CD4-positive, CD25-positive, alpha-beta regulatory T cell (primary cell): ENCODE data around the gene PHEX. TPM values are rescaled to one million over a fixed set of nuclear protein-coding genes. Genes with fewer than 3 reads are reported as not detected.

Source experiments
- ATAC-seq, 2 donors: fragments of 150-1000 bp; cut with Tn5 transposase; one replicate each; pipeline ENCODE4 v1.10.0; 2021; ENCODE audit warnings: low read depth in 2 of 2, moderate number of reproducible peaks in 2 of 2, moderate library complexity in 1 of 2
- DNase-seq, 3 donors: peaks; one replicate each; pipeline versions ENCODE4 v3.0.0 to v3.0.0-alpha.2; 2012 to 2022; ENCODE audit warnings: mixed read lengths in 1 of 3
- H3K27ac ChIP-seq: one replicate; pipeline ENCODE4 v1.7.0; 2013; ENCODE audit warnings: mild to moderate bottlenecking, low read length; ENCODE audit not compliant: insufficient read depth, poor library complexity, severe bottlenecking
- H3K27me3 ChIP-seq: one replicate; pipeline ENCODE4 v1.7.0; 2013; ENCODE audit warnings: low read length; ENCODE audit not compliant: control insufficient read depth, insufficient read depth
- H3K36me3 ChIP-seq: one replicate; pipeline ENCODE4 v1.7.0; 2013; ENCODE audit warnings: mild to moderate bottlenecking, low read length, moderate library complexity; ENCODE audit not compliant: control insufficient read depth, insufficient read depth
- H3K4me1 ChIP-seq: 2 replicates; pipeline ENCODE4 v1.7.0; 2013; ENCODE audit warnings: mild to moderate bottlenecking, low read length; ENCODE audit not compliant: insufficient read depth, control insufficient read depth, poor library complexity, severe bottlenecking
- H3K4me3 ChIP-seq: one replicate; pipeline ENCODE4 v1.7.0; 2013; ENCODE audit warnings: low read depth, mild to moderate bottlenecking, low read length, moderate library complexity
- H3K9me3 ChIP-seq, 2 experiments: 1 replicate in 1 of 2; 2 replicates in 1 of 2; pipeline ENCODE4 v1.7.0; 2013; ENCODE audit warnings: low read length in 2 of 2, mild to moderate bottlenecking in 1 of 2, moderate library complexity in 1 of 2; ENCODE audit not compliant: control insufficient read depth in 2 of 2
- H3K27ac Mint-ChIP-seq, 3 donors: one replicate each; pipeline ENCODE4 v1.8.0; 2020 to 2022; ENCODE audit warnings: mild to moderate bottlenecking in 3 of 3, mixed read lengths in 3 of 3, moderate library complexity in 2 of 3
- H3K27me3 Mint-ChIP-seq: one replicate; pipeline ENCODE4 v1.8.0; 2022; ENCODE audit warnings: mild to moderate bottlenecking, mixed read lengths
- H3K36me3 Mint-ChIP-seq: one replicate; pipeline ENCODE4 v1.8.0; 2020; ENCODE audit warnings: mixed read lengths
- H3K4me1 Mint-ChIP-seq, 4 donors: one replicate each; pipeline ENCODE4 v1.8.0; 2020 to 2022; ENCODE audit warnings: mixed read lengths in 4 of 4, mild to moderate bottlenecking in 1 of 4
- H3K4me3 Mint-ChIP-seq, 4 donors: one replicate each; pipeline ENCODE4 v1.8.0; 2020 to 2022; ENCODE audit warnings: mild to moderate bottlenecking in 4 of 4, mixed read lengths in 4 of 4, moderate library complexity in 3 of 4
- H3K9me3 Mint-ChIP-seq, 7 donors: one replicate each; pipeline ENCODE4 v1.8.0; 2020 to 2022; ENCODE audit warnings: mixed read lengths in 7 of 7, mild to moderate bottlenecking in 3 of 7, moderate library complexity in 2 of 7
- polyA plus RNA-seq, 4 donors: library from polyadenylated mRNA; unstranded; fragments of 300-500 nt; fragmentation: Illumina TruSeq; gene quantifications; one replicate each; pipeline ENCODE4 v1.2.3, GENCODE V29; 2021
- total RNA-seq: library from RNA; stranded (reverse); gene quantifications from one replicate; pipeline ENCODE4 v1.2.3, GENCODE V29; 2022

PHEX gene
- total and polyA plus RNA-seq, 5 donors from 2014 or later, result 0.10 to 1.0 (median 0.46) TPM; not detected in 1

- Histone ChIP-seq H3K27ac (no peak overlapping the region), H3K9me3 (no peaks in the 10 kb centered on the region), H3K4me1 (no peaks in the 10 kb centered on the region), H3K36me3 (no peaks in the 10 kb centered on the region), H3K27me3 (no peaks in the 10 kb centered on the region), H3K4me3 (no peak overlapping the region)
- Mint-ChIP-seq H3K36me3 (no peaks in the 10 kb centered on the region), H3K27ac (peak overlapping the region in 1 of 3 donors; percentile 76), H3K4me1 (peaks cover 0 to 13% (median 5%) of the 10 kb centered on the region in 4 donors), H3K27me3 (no peaks in the 10 kb centered on the region), H3K9me3 (peaks cover 0 to 2% (median 0%) of the 10 kb centered on the region in 7 donors), H3K4me3 (no peak overlapping the region)
- ATAC-seq (no peak), DNase-seq (peak in 1 of 3 donors; percentile 16)
Measured at GRCh38 chrX:22060415-22061280, 28.5 kb downstream of the PHEX start.

DNA sequence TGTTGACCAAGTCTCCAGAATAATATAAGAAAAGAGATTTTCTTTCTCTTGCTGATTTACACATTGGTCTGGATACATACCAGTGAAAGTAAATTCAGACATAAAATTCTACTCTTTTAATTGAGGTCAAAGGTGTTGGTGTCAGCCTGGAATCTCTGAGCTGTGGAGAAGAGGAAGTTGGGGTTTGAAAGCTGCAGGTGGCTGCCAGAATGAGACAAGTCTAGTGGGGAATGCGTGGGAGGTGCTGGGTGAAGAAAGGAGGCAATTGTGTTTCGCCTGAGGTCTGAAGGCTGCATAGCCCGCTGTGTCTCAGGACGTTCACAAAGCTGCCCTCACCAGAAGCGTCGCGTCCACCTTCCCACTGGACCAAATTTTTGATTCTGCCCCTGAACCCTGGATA lies 31.2 kb downstream of the PHEX start:
- no peak overlapping the region for H3K27ac ChIP-seq
- H3K9me3 ChIP-seq, result no peaks in the 10 kb centered on the region
- H3K4me3 ChIP-seq, result no peak overlapping the region
- no peaks in the 10 kb centered on the region for H3K36me3 Mint-ChIP-seq
- H3K4me1 ChIP-seq, result no peaks in the 10 kb centered on the region
- no peak overlapping the region for H3K4me3 Mint-ChIP-seq
- H3K9me3 Mint-ChIP-seq, result peaks cover 0 to 2% (median 0%) of the 10 kb centered on the region in 7 donors
- peaks cover 0 to 13% (median 5%) of the 10 kb centered on the region in 4 donors for H3K4me1 Mint-ChIP-seq
- H3K27me3 Mint-ChIP-seq, result no peaks in the 10 kb centered on the region
- ATAC-seq, result no peak
- DNase-seq, result no peak
- H3K27me3 ChIP-seq, result no peaks in the 10 kb centered on the region
- no peaks in the 10 kb centered on the region for H3K36me3 ChIP-seq
- no peak overlapping the region for H3K27ac Mint-ChIP-seq

DNA sequence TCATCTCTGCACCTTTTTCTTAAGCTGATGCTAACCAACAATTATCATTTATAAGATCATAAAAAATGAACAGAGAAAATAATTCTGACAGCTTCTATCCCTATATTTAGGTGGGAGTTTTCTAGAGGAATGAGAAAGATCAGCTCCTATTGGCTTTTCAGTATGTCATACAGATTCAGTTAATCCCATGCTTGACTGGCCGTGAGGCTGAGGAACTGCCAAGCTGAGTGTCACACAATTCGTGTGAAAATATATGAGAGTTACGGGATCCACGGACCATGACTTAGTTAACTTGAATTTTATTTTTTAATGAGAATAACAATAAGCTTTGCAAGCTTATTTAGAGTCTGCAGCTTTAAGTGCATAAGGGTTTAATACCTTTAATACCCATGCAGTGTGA lies 37.5 kb downstream of the PHEX start:
- no peaks in the 10 kb centered on the region for H3K36me3 ChIP-seq
- H3K27ac Mint-ChIP-seq, result no peak overlapping the region
- H3K4me1 ChIP-seq, result no peaks in the 10 kb centered on the region
- no peaks in the 10 kb centered on the region for H3K27me3 ChIP-seq
- no peak overlapping the region for H3K4me3 ChIP-seq
- peaks cover 0 to 4% (median 0%) of the 10 kb centered on the region in 4 donors for H3K4me1 Mint-ChIP-seq
- H3K9me3 ChIP-seq, result no peaks in the 10 kb centered on the region
- no peak overlapping the region for H3K4me3 Mint-ChIP-seq
- no peak overlapping the region for H3K27ac ChIP-seq
- peaks cover 0 to 2% (median 0%) of the 10 kb centered on the region in 7 donors for H3K9me3 Mint-ChIP-seq
- H3K36me3 Mint-ChIP-seq, result no peaks in the 10 kb centered on the region
- no peak for ATAC-seq
- H3K27me3 Mint-ChIP-seq, result no peaks in the 10 kb centered on the region
- DNase-seq, result no peak

- H3K9me3 Mint-ChIP-seq, result no peaks in the 10 kb centered on the region
- no peak for DNase-seq
- no peak for ATAC-seq
- H3K36me3 ChIP-seq, result no peaks in the 10 kb centered on the region
- H3K4me3 ChIP-seq, result no peak overlapping the region
- no peaks in the 10 kb centered on the region for H3K27me3 ChIP-seq
- no peaks in the 10 kb centered on the region for H3K9me3 ChIP-seq
- no peaks in the 10 kb centered on the region for H3K27me3 Mint-ChIP-seq
- no peaks in the 10 kb centered on the region for H3K4me1 Mint-ChIP-seq
- H3K36me3 Mint-ChIP-seq, result no peaks in the 10 kb centered on the region
- no peaks in the 10 kb centered on the region for H3K4me1 ChIP-seq
- no peak overlapping the region for H3K27ac ChIP-seq
- H3K27ac Mint-ChIP-seq, result no peak overlapping the region
- H3K4me3 Mint-ChIP-seq, result no peak overlapping the region
Measured at GRCh38 chrX:22073928-22074327, 41.8 kb downstream of the PHEX start.

DNA sequence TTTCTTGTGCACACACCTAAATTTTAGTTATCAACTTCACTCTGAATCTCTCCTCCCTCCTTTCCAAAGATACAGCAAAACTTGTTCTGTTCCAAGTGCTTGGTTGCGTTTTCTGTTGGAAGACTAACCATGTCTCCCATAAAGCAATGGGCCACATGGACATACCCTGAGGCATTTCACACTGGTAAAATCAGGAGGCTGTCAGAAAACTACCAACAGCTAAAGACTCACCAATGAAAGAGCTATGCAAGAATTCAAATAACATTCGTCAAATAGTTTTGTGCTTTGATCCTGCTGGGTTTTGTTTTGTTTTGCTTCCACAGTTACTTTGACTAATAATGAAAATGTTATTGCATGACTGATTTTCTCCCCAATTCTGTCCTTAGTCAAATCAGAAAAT lies 46.0 kb downstream of the PHEX start:
- no peak for ATAC-seq
- no peaks in the 10 kb centered on the region for H3K9me3 Mint-ChIP-seq
- no peak overlapping the region for H3K27ac Mint-ChIP-seq
- H3K36me3 ChIP-seq, result no peaks in the 10 kb centered on the region
- no peaks in the 10 kb centered on the region for H3K9me3 ChIP-seq
- H3K4me3 ChIP-seq, result no peak overlapping the region
- H3K4me3 Mint-ChIP-seq, result no peak overlapping the region
- H3K27ac ChIP-seq, result no peak overlapping the region
- no peak for DNase-seq
- no peaks in the 10 kb centered on the region for H3K27me3 ChIP-seq
- no peaks in the 10 kb centered on the region for H3K4me1 Mint-ChIP-seq
- H3K27me3 Mint-ChIP-seq, result no peaks in the 10 kb centered on the region
- no peaks in the 10 kb centered on the region for H3K4me1 ChIP-seq
- no peaks in the 10 kb centered on the region for H3K36me3 Mint-ChIP-seq

DNA sequence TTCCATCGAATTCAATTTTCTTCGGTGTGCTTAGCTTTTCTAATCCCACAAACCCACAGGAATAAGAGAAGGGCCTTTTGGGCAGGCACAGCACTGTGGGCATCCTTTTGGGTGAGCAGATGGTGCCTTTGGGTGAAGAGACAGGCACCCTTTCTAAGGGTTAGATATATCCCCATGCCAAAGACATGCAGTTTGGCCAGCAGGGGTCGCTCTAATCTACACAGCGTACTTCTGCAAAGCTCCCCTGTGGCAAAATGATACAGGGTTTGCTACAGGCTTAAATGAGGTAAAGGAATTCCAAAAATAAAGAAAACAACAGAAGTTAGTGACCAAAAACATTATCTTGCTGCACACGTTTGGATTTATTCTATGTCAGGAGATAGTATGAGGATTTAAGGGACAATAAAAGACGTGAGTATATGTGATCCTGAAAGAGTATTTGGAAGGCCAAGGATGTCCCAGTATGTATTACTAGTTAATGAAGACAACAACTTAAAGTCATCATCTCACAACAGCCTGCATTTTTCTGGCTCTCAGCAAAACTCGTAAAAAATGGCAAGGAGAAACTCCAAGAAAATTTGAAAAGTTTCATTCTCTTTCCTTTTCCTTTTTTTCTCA lies 49.5 kb downstream of the PHEX start:
- H3K9me3 ChIP-seq, result no peaks in the 10 kb centered on the region
- H3K36me3 Mint-ChIP-seq, result no peaks in the 10 kb centered on the region
- no peaks in the 10 kb centered on the region for H3K9me3 Mint-ChIP-seq
- no peak overlapping the region for H3K27ac Mint-ChIP-seq
- H3K4me3 Mint-ChIP-seq, result no peak overlapping the region
- no peaks in the 10 kb centered on the region for H3K4me1 ChIP-seq
- no peaks in the 10 kb centered on the region for H3K27me3 Mint-ChIP-seq
- H3K4me3 ChIP-seq, result no peak overlapping the region
- H3K27me3 ChIP-seq, result no peaks in the 10 kb centered on the region
- H3K27ac ChIP-seq, result no peak overlapping the region
- DNase-seq (peak; percentile 1 to 52 (median 18)), ATAC-seq (no peak)
- no peaks in the 10 kb centered on the region for H3K36me3 ChIP-seq
- H3K4me1 Mint-ChIP-seq, result no peaks in the 10 kb centered on the region

DNA sequence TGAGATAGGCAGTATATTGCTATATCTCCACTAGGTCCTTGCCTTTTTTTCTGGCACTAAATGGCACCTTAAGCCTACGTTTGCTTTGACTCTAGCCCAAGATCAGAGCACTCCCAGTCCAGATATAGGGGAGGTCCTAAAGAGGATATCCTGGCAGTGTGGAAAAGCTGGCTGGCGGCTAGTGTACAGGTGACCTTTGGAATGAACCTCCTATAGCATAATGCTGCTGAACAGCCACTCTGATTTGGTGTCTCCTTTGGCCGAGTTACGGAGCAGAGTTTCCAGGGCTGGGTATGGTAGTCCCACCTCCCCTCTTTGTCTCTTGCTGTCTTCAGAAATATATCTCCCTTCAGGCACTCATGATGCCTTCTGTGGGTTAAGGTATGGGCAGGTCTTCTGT lies 53.9 kb downstream of the PHEX start:
- no peaks in the 10 kb centered on the region for H3K27me3 Mint-ChIP-seq
- no peak overlapping the region for H3K4me3 ChIP-seq
- ATAC-seq (no peak), DNase-seq (no peak)
- H3K36me3 ChIP-seq, result no peaks in the 10 kb centered on the region
- no peak overlapping the region for H3K27ac ChIP-seq
- no peaks in the 10 kb centered on the region for H3K27me3 ChIP-seq
- no peaks in the 10 kb centered on the region for H3K9me3 ChIP-seq
- H3K4me1 Mint-ChIP-seq, result no peaks in the 10 kb centered on the region
- no peak overlapping the region for H3K4me3 Mint-ChIP-seq
- H3K9me3 Mint-ChIP-seq, result no peaks in the 10 kb centered on the region
- no peaks in the 10 kb centered on the region for H3K36me3 Mint-ChIP-seq
- H3K27ac Mint-ChIP-seq, result no peak overlapping the region
- H3K4me1 ChIP-seq, result no peaks in the 10 kb centered on the region
